GM19099 (cell line): Measurements from ENCODE around the gene ITGB5.

ENCODE experiments used
- POLR2A ChIP-seq: IDR thresholded peaks from 3 replicates; pipeline ENCODE4 v1.6.1; 2011; ENCODE audit warnings: low read depth; ENCODE audit not compliant: insufficient read length; ENCODE audit errors: extremely low read depth

ITGB5 gene

GRCh38 chr3:124817079-124817478, 70.1 kb downstream of the ITGB5 start:
- TF ChIP-seq POLR2A, result no peak

DNA sequence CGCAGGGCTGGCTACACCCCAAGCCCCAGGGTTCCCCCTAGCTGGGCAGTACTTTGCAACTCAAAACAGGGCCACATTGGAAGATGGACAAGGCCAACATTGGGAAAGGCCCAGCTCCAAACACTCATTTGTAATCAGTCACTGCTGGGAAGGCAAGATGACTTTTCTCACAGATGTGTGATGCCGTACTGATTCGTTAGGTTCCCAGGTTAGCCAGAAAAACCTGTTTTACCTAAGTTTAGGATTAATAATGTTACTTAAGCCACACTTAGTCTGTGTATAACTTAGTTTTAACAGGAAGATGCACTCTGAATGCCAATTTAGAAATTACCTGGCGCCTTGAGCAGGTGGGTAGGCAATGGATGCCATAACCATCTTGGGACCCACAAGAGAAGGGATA, 71.0 kb downstream of the ITGB5 start:
- no peak for TF ChIP-seq POLR2A

GRCh38 chr3:124815781-124816180, 71.4 kb downstream of the ITGB5 start:
- no peak for TF ChIP-seq POLR2A

GRCh38 chr3:124814620-124815421, 72.3 kb downstream of the ITGB5 start:
- TF ChIP-seq POLR2A, result no peak

DNA sequence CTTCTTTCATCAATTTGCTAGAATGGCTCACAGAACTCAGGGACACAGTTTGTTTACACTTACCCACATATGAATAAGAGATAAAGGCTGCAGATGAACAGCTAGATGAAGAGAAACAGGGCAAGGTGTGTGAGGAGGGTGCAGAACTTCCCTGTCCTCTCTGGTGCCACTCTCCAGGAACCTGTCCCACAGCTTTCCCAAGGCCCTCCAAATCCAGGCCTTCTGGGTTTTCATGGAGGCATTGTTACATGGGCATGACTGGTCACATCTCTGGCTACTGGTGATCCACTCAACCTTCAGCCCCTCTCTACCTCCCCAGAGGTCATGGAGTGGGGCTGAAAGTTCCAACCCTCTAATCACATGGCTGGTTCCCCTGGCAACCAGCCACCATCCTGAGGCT, 73.6 kb downstream of the ITGB5 start:
- no peak for TF ChIP-seq POLR2A

DNA sequence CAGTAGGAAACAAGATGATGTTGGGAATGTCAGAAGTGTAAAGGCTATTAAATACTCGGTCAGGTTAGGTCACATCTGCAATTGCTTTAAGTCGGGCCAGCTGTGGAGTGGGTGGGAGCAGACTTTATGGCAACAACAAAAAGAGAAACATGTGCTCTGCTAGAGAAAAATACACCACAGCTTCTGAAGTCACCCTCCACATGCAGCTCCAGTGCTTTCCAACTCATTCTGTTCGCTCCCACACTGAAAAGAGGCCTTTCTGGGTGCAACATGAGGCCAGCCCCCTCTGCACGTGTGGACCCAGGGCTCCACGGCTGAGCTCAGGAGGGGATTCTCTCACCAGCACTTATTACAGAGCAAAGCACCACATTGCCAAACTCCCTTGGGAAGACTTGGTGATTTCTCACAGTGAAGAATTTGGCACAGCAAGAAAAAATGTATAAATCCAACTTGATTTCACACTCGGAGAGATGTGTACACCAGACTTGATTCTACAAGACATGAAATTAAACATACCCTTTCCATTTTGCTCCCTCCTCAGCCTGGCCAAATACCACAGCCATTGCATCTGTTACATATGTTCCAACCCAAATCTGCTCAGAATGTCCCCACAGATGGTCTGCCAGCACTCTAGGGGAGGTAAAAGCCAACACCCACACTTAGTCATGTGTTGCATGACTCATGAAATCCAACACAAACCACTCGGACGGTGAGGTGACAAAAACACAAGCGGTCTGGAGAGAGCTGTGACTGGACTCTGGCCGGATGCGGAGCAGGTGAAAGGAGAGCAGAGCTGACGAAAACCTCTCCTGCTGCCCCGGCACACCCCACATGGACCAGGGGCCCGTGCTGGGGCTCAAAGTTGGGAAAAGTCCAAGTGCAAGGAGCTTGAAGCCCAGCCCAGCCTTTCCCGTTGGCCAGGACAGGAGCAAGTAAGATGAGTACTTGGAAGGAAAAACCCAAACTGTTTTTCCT, 74.6 kb downstream of the ITGB5 start:
- no peak for TF ChIP-seq POLR2A

DNA sequence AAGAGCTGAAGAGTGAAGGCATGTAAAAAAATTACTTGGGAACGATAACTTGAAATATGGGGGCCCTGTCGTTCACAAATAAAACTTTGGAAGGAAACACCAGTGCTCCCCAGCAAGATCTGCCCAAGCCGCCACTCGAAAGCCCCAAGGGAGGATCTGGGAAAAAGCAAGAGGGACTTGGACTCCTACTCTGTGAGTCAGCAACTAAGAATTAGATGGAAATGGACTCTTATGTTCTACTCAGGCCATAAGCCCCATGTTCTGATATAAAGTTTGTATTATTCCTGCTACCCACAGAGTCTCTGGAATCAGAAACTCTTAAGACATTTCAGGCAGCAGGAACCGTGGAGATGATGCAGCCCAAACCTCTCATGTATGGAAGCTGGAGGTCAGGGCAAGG, 75.7 kb downstream of the ITGB5 start:
- TF ChIP-seq POLR2A, result no peak

DNA sequence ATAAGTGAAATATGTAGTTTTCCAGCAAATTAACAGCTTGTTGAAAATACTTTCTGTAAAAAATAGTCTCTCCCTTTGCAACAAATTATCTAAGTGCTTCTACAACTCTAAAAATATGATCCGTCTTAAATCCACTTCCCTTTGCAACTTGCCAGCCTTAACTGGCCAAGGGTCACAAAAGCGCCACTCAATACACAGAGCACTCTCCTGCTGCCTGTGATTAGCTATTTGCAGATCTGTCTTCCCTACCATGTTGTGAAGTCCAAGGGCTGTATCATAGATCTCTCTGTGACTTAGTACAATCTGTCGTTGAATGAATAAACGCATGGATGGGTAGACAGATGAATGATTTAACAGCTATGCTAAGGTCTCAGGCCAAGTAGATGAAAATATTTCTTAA, 76.2 kb downstream of the ITGB5 start:
- TF ChIP-seq POLR2A, result no peak

DNA sequence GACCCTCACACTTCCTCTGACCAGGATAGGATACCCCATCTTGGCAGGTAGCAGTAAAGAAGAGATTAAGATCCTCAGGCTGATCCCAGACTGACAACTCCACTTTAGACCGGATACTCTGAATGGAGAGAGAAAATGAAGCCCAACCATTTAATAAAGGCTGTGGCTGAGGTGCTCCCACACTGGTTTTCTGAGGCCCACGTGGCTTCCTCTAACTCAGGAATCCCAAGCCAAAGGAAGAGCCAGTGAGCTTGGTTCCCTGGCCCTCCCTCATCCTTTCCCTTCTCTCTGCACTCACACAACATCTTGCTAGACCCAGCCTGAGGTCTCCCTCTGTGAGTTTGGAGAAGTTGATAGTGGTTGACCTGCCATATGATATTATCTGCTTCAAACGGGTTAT, 78.1 kb downstream of the ITGB5 start:
- TF ChIP-seq POLR2A, result no peak

DNA sequence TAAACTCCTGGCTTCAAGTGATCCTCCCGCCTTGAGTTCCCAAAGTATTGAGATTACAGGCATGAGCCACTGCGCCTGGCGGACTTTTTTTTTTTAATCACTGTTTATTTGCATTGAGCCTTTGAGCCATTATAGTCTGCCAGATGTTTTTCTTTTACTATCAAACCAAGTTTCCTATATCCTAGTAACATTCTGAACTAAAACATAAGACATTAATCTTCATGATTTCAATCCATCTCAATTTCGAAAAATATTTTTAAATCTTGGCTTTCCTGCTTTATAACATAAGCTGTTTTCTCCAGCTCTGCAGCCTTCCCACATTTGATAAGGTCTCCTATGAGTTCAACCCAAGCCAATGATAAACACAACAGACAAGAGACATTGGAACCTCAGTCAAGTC, 81.5 kb downstream of the ITGB5 start:
- TF ChIP-seq POLR2A, result no peak

DNA sequence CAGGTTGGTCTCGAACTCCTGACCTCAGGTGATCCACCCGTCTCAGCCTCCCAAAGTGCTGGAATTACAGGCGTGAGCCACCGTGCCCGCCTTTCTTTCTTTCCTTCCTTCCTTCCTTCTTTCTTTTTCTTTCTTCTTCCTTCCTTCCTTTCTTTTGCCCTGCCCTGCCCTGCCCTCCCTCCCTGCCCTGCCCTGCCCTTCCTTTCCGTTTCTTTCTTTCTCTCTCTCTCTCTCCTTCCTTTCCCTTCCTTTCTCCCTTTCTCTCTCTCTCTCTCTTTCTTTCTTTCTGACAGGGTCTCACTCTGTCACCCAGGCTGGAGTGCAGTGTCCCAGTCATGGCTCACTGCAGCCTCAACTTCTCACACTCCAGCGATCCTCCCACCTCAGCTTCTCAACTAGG, 82.3 kb downstream of the ITGB5 start:
- no peak for TF ChIP-seq POLR2A

GRCh38 chr3:124802702-124803101, 84.5 kb downstream of the ITGB5 start:
- no peak for TF ChIP-seq POLR2A

- no peak for TF ChIP-seq POLR2A
Observed at GRCh38 chr3:124802061-124802698, 85.0 kb downstream of the ITGB5 start.

DNA sequence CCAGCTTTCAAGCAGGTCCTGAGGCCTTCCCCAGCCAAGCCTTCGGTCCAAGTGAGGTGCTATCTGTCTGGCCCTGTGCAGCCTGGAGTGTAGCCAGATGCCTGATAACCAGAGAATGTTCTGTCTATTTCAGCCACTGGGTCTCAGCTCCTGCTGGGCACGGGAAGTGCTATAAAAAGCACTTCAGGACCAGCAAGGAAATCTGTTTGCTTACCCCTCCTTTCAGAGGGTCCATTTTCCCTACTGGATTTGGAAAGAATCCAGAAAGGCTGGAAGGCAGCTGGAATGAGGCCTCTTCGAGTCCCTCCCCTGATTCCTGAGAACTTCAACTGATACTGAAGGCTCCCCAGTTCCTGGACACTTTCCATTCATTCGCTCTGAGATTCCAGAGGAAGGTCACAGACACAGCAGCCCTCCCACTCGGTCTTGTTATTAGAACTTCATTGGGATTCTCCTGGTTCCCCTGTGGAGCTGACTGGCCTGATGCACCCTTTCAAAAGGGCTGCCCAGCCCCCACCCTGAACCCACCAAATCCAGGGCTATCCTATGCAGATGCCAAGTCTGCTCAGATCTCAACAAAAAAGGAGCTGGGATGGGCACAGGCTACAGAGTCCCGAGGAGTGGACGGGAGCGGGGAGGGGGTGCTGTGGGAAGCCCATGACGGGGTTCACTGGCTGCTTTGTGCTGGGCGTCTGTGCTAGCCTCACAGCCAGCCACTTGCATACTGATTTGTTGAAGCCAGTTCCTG, 86.5 kb downstream of the ITGB5 start:
- TF ChIP-seq POLR2A, result no peak

GRCh38 chr3:124800076-124800475, 87.1 kb downstream of the ITGB5 start:
- no peak for TF ChIP-seq POLR2A

DNA sequence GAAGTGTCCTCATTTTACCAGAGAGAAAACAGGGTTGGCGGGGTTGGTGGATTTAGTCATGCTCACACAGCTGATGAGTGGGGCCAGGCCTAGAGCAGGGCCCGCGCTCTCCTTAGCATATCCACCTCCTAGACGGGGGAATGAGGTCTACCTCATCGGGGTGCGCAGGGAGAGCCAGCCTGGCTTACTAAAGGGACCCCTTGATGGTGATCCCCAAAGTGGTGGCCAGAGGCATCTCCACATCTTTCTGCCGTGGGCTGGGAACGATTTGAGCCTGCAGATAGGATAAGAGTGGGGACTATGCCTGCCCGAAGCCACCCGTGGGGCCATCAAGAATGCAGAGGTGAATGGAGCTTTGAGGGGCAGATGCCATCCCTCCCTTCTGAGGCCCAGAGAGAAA, 87.5 kb downstream of the ITGB5 start:
- no peak for TF ChIP-seq POLR2A
